CD4-positive, alpha-beta memory T cell (primary cell): ENCODE data around the gene ELP1. TPM values are rescaled to one million over a fixed set of nuclear protein-coding genes. Genes with fewer than 3 reads are reported as not detected.
A peak's percentile ranks its signal among the peaks of the same experiment; 100 is the strongest.

Experiments
- CTCF ChIA-PET: fragments of 350-600 bp; sonication (Branson Sonifier 250); formaldehyde crosslinking; loops from one replicate; lab custom pipeline; 2021; ENCODE audit warnings: inconsistent platforms; ENCODE audit not compliant: partially characterized antibody; lab: Charles Lee
- POLR2A ChIA-PET: fragments of 350-600 bp; sonication (Branson Sonifier 250); formaldehyde crosslinking; loops from one replicate; lab custom pipeline; 2021; ENCODE audit not compliant: partially characterized antibody; lab: Charles Lee
- DNase-seq, 5 donors: peaks; one replicate each; pipeline versions ENCODE4 v3.0.0 to v3.0.0-alpha.2; 2020 to 2022; ENCODE audit warnings: mixed read lengths in 1 of 5
- H3K27ac ChIP-seq: one replicate; pipeline ENCODE4 v1.7.0; 2013; ENCODE audit warnings: low read depth, low read length
- H3K27me3 ChIP-seq: 2 replicates; pipeline ENCODE4 v1.7.0; 2013; ENCODE audit warnings: mild to moderate bottlenecking, low read length, moderate library complexity; ENCODE audit not compliant: insufficient read depth
- H3K36me3 ChIP-seq: 2 replicates; pipeline ENCODE4 v1.7.0; 2013; ENCODE audit warnings: mild to moderate bottlenecking, low read length, moderate library complexity; ENCODE audit not compliant: insufficient read depth
- H3K4me1 ChIP-seq: 2 replicates; pipeline ENCODE4 v1.7.0; 2013; ENCODE audit warnings: mild to moderate bottlenecking, low read length, moderate library complexity; ENCODE audit not compliant: insufficient read depth
- H3K4me3 ChIP-seq, 2 donors: one replicate each; pipeline ENCODE4 v1.7.0; 2013; ENCODE audit warnings: low read length in 2 of 2, mild to moderate bottlenecking in 1 of 2
- H3K9me3 ChIP-seq, 2 donors: one replicate each; pipeline ENCODE4 v1.7.0; 2013; ENCODE audit warnings: low read length in 2 of 2, control low read depth in 1 of 2; ENCODE audit not compliant: control insufficient read depth in 1 of 2
- H3K27ac Mint-ChIP-seq, 7 donors: one replicate each; pipeline ENCODE4 v1.8.0; 2020 to 2021; ENCODE audit warnings: mixed read lengths in 7 of 7, mild to moderate bottlenecking in 6 of 7, inconsistent platforms in 3 of 7, moderate library complexity in 3 of 7
- H3K27me3 Mint-ChIP-seq, 2 donors: one replicate each; pipeline ENCODE4 v1.8.0; 2020 to 2021; ENCODE audit warnings: mixed read lengths in 2 of 2
- H3K36me3 Mint-ChIP-seq, 2 donors: one replicate each; pipeline ENCODE4 v1.8.0; 2020 to 2021; ENCODE audit warnings: mixed read lengths in 2 of 2, inconsistent platforms in 1 of 2, mild to moderate bottlenecking in 1 of 2
- H3K4me1 Mint-ChIP-seq, 4 donors: one replicate each; pipeline ENCODE4 v1.8.0; 2020 to 2021; ENCODE audit warnings: mixed read lengths in 4 of 4, mild to moderate bottlenecking in 1 of 4
- H3K4me3 Mint-ChIP-seq, 8 donors: one replicate each; pipeline ENCODE4 v1.8.0; 2020 to 2021; ENCODE audit warnings: mixed read lengths in 8 of 8, mild to moderate bottlenecking in 7 of 8, moderate library complexity in 6 of 8, inconsistent platforms in 3 of 8
- H3K9me3 Mint-ChIP-seq, 8 donors: one replicate each; pipeline ENCODE4 v1.8.0; 2020 to 2021; ENCODE audit warnings: mixed read lengths in 8 of 8, mild to moderate bottlenecking in 5 of 8, inconsistent platforms in 3 of 8, moderate library complexity in 1 of 8
- intact Hi-C: fragments of 100-400 bp; cut with micrococcal nuclease; formaldehyde crosslinking; loops from one replicate; pipeline ENCODE4 v1.15.1; 2023
- polyA plus RNA-seq, 2 donors: library from polyadenylated mRNA; unstranded; fragments of 300-500 nt; fragmentation: Illumina TruSeq; gene quantifications; one replicate each; pipeline ENCODE4 v1.2.3, GENCODE V29; 2021
- total RNA-seq, 2 experiments: library from RNA; stranded (reverse); gene quantifications; one replicate each; pipeline ENCODE4 v1.2.3, GENCODE V29; 2021

ELP1 gene
- total and polyA plus RNA-seq, 4 experiments from 2014 or later = 21.2 to 32.3 (median 25.3) TPM

GRCh38 chr9:108911820-108912219 lies 22.1 kb downstream of the ELP1 start:
- Mint-ChIP-seq H3K4me1 (peaks cover 14 to 26% (median 21%) of the 10 kb centered on the region in 4 donors), H3K9me3 (peaks cover 0 to 1% (median 0%) of the 10 kb centered on the region in 8 donors), H3K27me3 (no peaks in the 10 kb centered on the region), H3K36me3 (peaks cover 52 to 74% of the 10 kb centered on the region in 2 donors), H3K27ac (peak overlapping the region in 5 of 7 donors; percentile 21 to 93 (median 89)), H3K4me3 (peak overlapping the region in 5 of 8 donors; percentile 2 to 74 (median 70))
- ChIA-PET POLR2A (no interaction called here), CTCF (no interaction called here)
- Histone ChIP-seq H3K27ac (no peak overlapping the region), H3K9me3 (no peaks in the 10 kb centered on the region), H3K36me3 (peaks cover 37% of the 10 kb centered on the region), H3K4me1 (peaks cover 17% of the 10 kb centered on the region), H3K4me3 (no peak overlapping the region), H3K27me3 (no peaks in the 10 kb centered on the region)
- intact Hi-C loops = no loop called here
- DNase-seq = peak in 4 of 5 donors; percentile 24 to 49 (median 35)

DNA sequence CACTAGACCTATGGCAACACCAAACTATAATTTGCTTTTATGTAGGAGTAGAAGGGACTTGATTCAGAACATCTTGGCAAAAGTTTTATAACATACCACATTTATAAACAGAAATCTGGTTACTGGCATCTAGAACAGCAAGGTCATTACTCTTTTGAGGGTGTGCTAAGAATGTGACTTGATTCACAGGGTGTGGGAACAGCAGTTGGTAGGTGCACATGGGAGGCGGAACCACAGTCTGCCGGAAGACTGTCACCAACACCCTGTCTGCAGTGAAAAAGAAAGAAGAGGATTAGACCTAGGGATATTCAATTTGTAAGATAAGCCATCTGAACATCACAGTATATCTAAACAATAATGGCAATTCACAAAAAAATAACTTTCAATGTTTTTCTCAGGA lies 23.0 kb downstream of the ELP1 start:
- H3K36me3 ChIP-seq = peaks cover 33% of the 10 kb centered on the region
- H3K27ac ChIP-seq = peak overlapping the region; percentile 30
- H3K4me1 ChIP-seq = peaks cover 17% of the 10 kb centered on the region
- Mint-ChIP-seq H3K9me3 (peaks cover 0 to 1% (median 0%) of the 10 kb centered on the region in 8 donors), H3K27me3 (no peaks in the 10 kb centered on the region), H3K36me3 (peaks cover 56 to 78% of the 10 kb centered on the region in 2 donors), H3K4me3 (no peak overlapping the region), H3K27ac (peak overlapping the region in 6 of 7 donors; percentile 37 to 93 (median 86)), H3K4me1 (peaks cover 14 to 26% (median 21%) of the 10 kb centered on the region in 4 donors)
- no peaks in the 10 kb centered on the region for H3K27me3 ChIP-seq
- H3K9me3 ChIP-seq = no peaks in the 10 kb centered on the region
- ChIA-PET POLR2A (no interaction called here), CTCF (interaction anchor here (1.1 kb wide), 1 partner anchor 42 kb away, joined by 3 read pairs; no protein-coding TSS in a partner anchor)
- H3K4me3 ChIP-seq = no peak overlapping the region
- DNase-seq = no peak
- intact Hi-C loops = no loop called here

- Histone ChIP-seq H3K4me3 (no peak overlapping the region), H3K27me3 (no peaks in the 10 kb centered on the region), H3K27ac (no peak overlapping the region), H3K4me1 (peaks cover 17% of the 10 kb centered on the region), H3K9me3 (no peaks in the 10 kb centered on the region), H3K36me3 (peaks cover 29% of the 10 kb centered on the region)
- CTCF ChIA-PET = interaction anchor here (1.1 kb wide), 1 partner anchor 43 kb away, joined by 3 read pairs; no protein-coding TSS in a partner anchor
- Mint-ChIP-seq H3K36me3 (peaks cover 54 to 77% of the 10 kb centered on the region in 2 donors), H3K27ac (peak overlapping the region in 4 of 7 donors; percentile 59 to 93 (median 73)), H3K4me3 (no peak overlapping the region), H3K9me3 (peaks cover 0 to 1% (median 0%) of the 10 kb centered on the region in 8 donors), H3K27me3 (no peaks in the 10 kb centered on the region), H3K4me1 (peaks cover 14 to 26% (median 21%) of the 10 kb centered on the region in 4 donors)
- POLR2A ChIA-PET = no interaction called here
- intact Hi-C loops = no loop called here
- no peak for DNase-seq
These were observed 23.5 kb downstream of the ELP1 start for GRCh38 chr9:108910402-108910801.

- Histone ChIP-seq H3K9me3 (no peaks in the 10 kb centered on the region), H3K4me3 (no peak overlapping the region), H3K36me3 (peaks cover 52% of the 10 kb centered on the region), H3K4me1 (no peaks in the 10 kb centered on the region), H3K27ac (no peak overlapping the region), H3K27me3 (no peaks in the 10 kb centered on the region)
- no peak for DNase-seq
- ChIA-PET POLR2A (no interaction called here), CTCF (no interaction called here)
- H3K27me3 Mint-ChIP-seq = no peaks in the 10 kb centered on the region
- H3K36me3 Mint-ChIP-seq = peaks cover 71 to 86% of the 10 kb centered on the region in 2 donors
- peaks cover 0 to 1% (median 0%) of the 10 kb centered on the region in 8 donors for H3K9me3 Mint-ChIP-seq
- no peak overlapping the region for H3K4me3 Mint-ChIP-seq
- H3K27ac Mint-ChIP-seq = peak overlapping the region in 1 of 7 donors; percentile 49
- peaks cover 0 to 3% (median 2%) of the 10 kb centered on the region in 4 donors for H3K4me1 Mint-ChIP-seq
- intact Hi-C loops = no loop called here
These were observed 28.4 kb downstream of the ELP1 start for GRCh38 chr9:108905494-108905893.

- POLR2A ChIA-PET = no interaction called here
- Histone ChIP-seq H3K27ac (no peak overlapping the region), H3K4me1 (no peaks in the 10 kb centered on the region), H3K9me3 (no peaks in the 10 kb centered on the region), H3K27me3 (no peaks in the 10 kb centered on the region), H3K36me3 (peaks cover 44% of the 10 kb centered on the region), H3K4me3 (no peak overlapping the region)
- DNase-seq = no peak
- Mint-ChIP-seq H3K4me3 (no peak overlapping the region), H3K27ac (peak overlapping the region in 1 of 7 donors; percentile 63), H3K9me3 (peaks cover 0 to 1% (median 0%) of the 10 kb centered on the region in 8 donors), H3K36me3 (peaks cover 76 to 90% of the 10 kb centered on the region in 2 donors), H3K27me3 (no peaks in the 10 kb centered on the region), H3K4me1 (peaks cover 0 to 2% (median 0%) of the 10 kb centered on the region in 4 donors)
- intact Hi-C loops = no loop called here
- CTCF ChIA-PET = interaction anchor here (0.8 kb wide), 1 partner anchor 15 kb away, joined by 4 read pairs; no protein-coding TSS in a partner anchor
These were observed 29.8 kb downstream of the ELP1 start for GRCh38 chr9:108904161-108904560.

- Histone ChIP-seq H3K27me3 (no peaks in the 10 kb centered on the region), H3K4me3 (no peak overlapping the region), H3K4me1 (no peaks in the 10 kb centered on the region), H3K36me3 (peaks cover 39% of the 10 kb centered on the region), H3K9me3 (no peaks in the 10 kb centered on the region), H3K27ac (no peak overlapping the region)
- intact Hi-C loops = no loop called here
- Mint-ChIP-seq H3K9me3 (peaks cover 0 to 1% (median 0%) of the 10 kb centered on the region in 8 donors), H3K27me3 (no peaks in the 10 kb centered on the region), H3K4me1 (peaks cover 0 to 2% (median 0%) of the 10 kb centered on the region in 4 donors), H3K27ac (peak overlapping the region in 5 of 7 donors; percentile 1 to 36 (median 16)), H3K4me3 (no peak overlapping the region), H3K36me3 (peaks cover 74 to 90% of the 10 kb centered on the region in 2 donors)
- CTCF ChIA-PET = no interaction called here
- POLR2A ChIA-PET = no interaction called here
- no peak for DNase-seq
These were observed 30.4 kb downstream of the ELP1 start for GRCh38 chr9:108903420-108904103.

GRCh38 chr9:108900176-108900575 lies 33.7 kb downstream of the ELP1 start:
- Mint-ChIP-seq H3K27me3 (no peaks in the 10 kb centered on the region), H3K27ac (peak overlapping the region in 3 of 7 donors; percentile 8 to 37 (median 22)), H3K36me3 (peaks cover 79 to 93% of the 10 kb centered on the region in 2 donors), H3K9me3 (no peaks in the 10 kb centered on the region), H3K4me3 (no peak overlapping the region), H3K4me1 (peaks cover 0 to 3% (median 0%) of the 10 kb centered on the region in 4 donors)
- no peaks in the 10 kb centered on the region for H3K9me3 ChIP-seq
- no peaks in the 10 kb centered on the region for H3K4me1 ChIP-seq
- H3K4me3 ChIP-seq = no peak overlapping the region
- H3K27ac ChIP-seq = no peak overlapping the region
- DNase-seq = no peak
- POLR2A ChIA-PET = no interaction called here
- no peaks in the 10 kb centered on the region for H3K27me3 ChIP-seq
- CTCF ChIA-PET = interaction anchor here (1.3 to 1.6 kb wide), 2 partner anchors 9 to 54 kb away, joined by 5 read pairs; no protein-coding TSS in a partner anchor
- H3K36me3 ChIP-seq = peaks cover 59% of the 10 kb centered on the region
- intact Hi-C loops = no loop called here
